Measurements from ENCODE around the gene APCDD1L.

The APCDD1L gene

GRCh38 chr20:58551631-58552030 is 36.4 kb upstream of the APCDD1L start:
- DNase-seq (ENCODE audit: insufficient read length): no peak
- no peak for TF ChIP-seq POLR2A (IDR thresholded peaks at IDR 0.05; ENCODE audit: low read depth, low read length)
- FAIRE-seq: no peak

GRCh38 chr20:58550275-58551059 is 35.3 kb upstream of the APCDD1L start:
- FAIRE-seq (no peak), DNase-seq (ENCODE audit: insufficient read length) (no peak)
- TF ChIP-seq POLR2A (IDR thresholded peaks at IDR 0.05; ENCODE audit: low read depth, low read length) (no peak), POLR2AphosphoS5 (IDR thresholded peaks at IDR 0.05; ENCODE audit: low read depth, low read length) (no peak), TAF1 (IDR thresholded peaks at IDR 0.05; ENCODE audit: borderline replicate concordance, low read depth, low read length) (no peak)

GRCh38 chr20:58549231-58550209 is 34.3 kb upstream of the APCDD1L start:
- no peak for FAIRE-seq
- no peak for DNase-seq (ENCODE audit: insufficient read length)
- TF ChIP-seq TAF1 (IDR thresholded peaks at IDR 0.05; ENCODE audit: borderline replicate concordance, low read depth, low read length): no peak
- no peak for TF ChIP-seq POLR2AphosphoS5 (IDR thresholded peaks at IDR 0.05; ENCODE audit: low read depth, low read length)
- TF ChIP-seq POLR2A (IDR thresholded peaks at IDR 0.05; ENCODE audit: low read depth, low read length): no peak

GRCh38 chr20:58547623-58548475 is 32.6 kb upstream of the APCDD1L start:
- FAIRE-seq (no peak), DNase-seq (ENCODE audit: insufficient read length) (no peak)
- TF ChIP-seq POLR2A (IDR thresholded peaks at IDR 0.05; ENCODE audit: low read depth, low read length) (no peak), POLR2AphosphoS5 (IDR thresholded peaks at IDR 0.05; ENCODE audit: low read depth, low read length) (no peak), TAF1 (IDR thresholded peaks at IDR 0.05; ENCODE audit: borderline replicate concordance, low read depth, low read length) (no peak)

GRCh38 chr20:58546756-58547622 is 31.8 kb upstream of the APCDD1L start:
- TF ChIP-seq TAF1 (IDR thresholded peaks at IDR 0.05; ENCODE audit: borderline replicate concordance, low read depth, low read length) (no peak), POLR2AphosphoS5 (IDR thresholded peaks at IDR 0.05; ENCODE audit: low read depth, low read length) (no peak), POLR2A (IDR thresholded peaks at IDR 0.05; ENCODE audit: low read depth, low read length) (no peak)
- FAIRE-seq (no peak), DNase-seq (ENCODE audit: insufficient read length) (no peak)

GRCh38 chr20:58546416-58546711 is 31.2 kb upstream of the APCDD1L start:
- TF ChIP-seq POLR2AphosphoS5 (IDR thresholded peaks at IDR 0.05; ENCODE audit: low read depth, low read length): no peak
- no peak for TF ChIP-seq POLR2A (IDR thresholded peaks at IDR 0.05; ENCODE audit: low read depth, low read length)
- TF ChIP-seq TAF1 (IDR thresholded peaks at IDR 0.05; ENCODE audit: borderline replicate concordance, low read depth, low read length): no peak
- DNase-seq (ENCODE audit: insufficient read length): no peak
- FAIRE-seq: no peak

- no peak for DNase-seq (ENCODE audit: insufficient read length)
- TF ChIP-seq POLR2AphosphoS5 (IDR thresholded peaks at IDR 0.05; ENCODE audit: low read depth, low read length) (no peak), POLR2A (IDR thresholded peaks at IDR 0.05; ENCODE audit: low read depth, low read length) (no peak)
- FAIRE-seq: no peak
Measured at GRCh38 chr20:58545565-58546415, 30.6 kb upstream of the APCDD1L start.

GRCh38 chr20:58544891-58545290 is 29.7 kb upstream of the APCDD1L start:
- DNase-seq (ENCODE audit: insufficient read length) (no peak), FAIRE-seq (no peak)
- TF ChIP-seq POLR2AphosphoS5 (IDR thresholded peaks at IDR 0.05; ENCODE audit: low read depth, low read length): no peak
- no peak for TF ChIP-seq TAF1 (IDR thresholded peaks at IDR 0.05; ENCODE audit: borderline replicate concordance, low read depth, low read length)
- no peak for TF ChIP-seq POLR2A (IDR thresholded peaks at IDR 0.05; ENCODE audit: low read depth, low read length)

- TF ChIP-seq POLR2A (IDR thresholded peaks at IDR 0.05; ENCODE audit: low read depth, low read length): no peak
- no peak for TF ChIP-seq TAF1 (IDR thresholded peaks at IDR 0.05; ENCODE audit: borderline replicate concordance, low read depth, low read length)
- no peak for TF ChIP-seq POLR2AphosphoS5 (IDR thresholded peaks at IDR 0.05; ENCODE audit: low read depth, low read length)
- DNase-seq (ENCODE audit: insufficient read length) (no peak), FAIRE-seq (no peak)
Measured at GRCh38 chr20:58544286-58544685, 29.1 kb upstream of the APCDD1L start.

- no peak for DNase-seq (ENCODE audit: insufficient read length)
- FAIRE-seq: no peak
Measured at GRCh38 chr20:58543274-58543673, 28.1 kb upstream of the APCDD1L start.

More at GRCh38 chr20:58543274-58543673, 28.1 kb upstream of the APCDD1L start:
- TF ChIP-seq POLR2A (IDR thresholded peaks at IDR 0.05; ENCODE audit: low read depth, low read length): no peak
- no peak for TF ChIP-seq POLR2AphosphoS5 (IDR thresholded peaks at IDR 0.05; ENCODE audit: low read depth, low read length)
- TF ChIP-seq TAF1 (IDR thresholded peaks at IDR 0.05; ENCODE audit: borderline replicate concordance, low read depth, low read length): no peak

Data from GM12892 (cell line).